ENCODE results near the gene C19orf44.

- TF ChIP-seq CTCF (conservative IDR thresholded peaks at IDR 0.05; ENCODE audit: low read length), result no peak
- no peak for TF ChIP-seq EZH2phosphoT487 (IDR thresholded peaks at IDR 0.05; ENCODE audit: borderline replicate concordance, low read depth, low read length)
Measured at GRCh38 chr19:16504271-16504670, 8.1 kb downstream of the C19orf44 start.
